Transverse colon (tissue), 4 donors: ENCODE data around the gene HBS1L. TPM values are rescaled to one million over a fixed set of nuclear protein-coding genes. Genes with fewer than 3 reads are reported as not detected.

Source experiments
- DNase-seq: peaks from one replicate; pipeline ENCODE4 v3.0.0-alpha.2; 2019
- H3K27ac ChIP-seq, 4 donors: fragments of 200-600 bp; sonication (generic); 2 replicates each; pipeline ENCODE4 v1.5.1; 2016 to 2018; ENCODE audit warnings: inconsistent platforms in 4 of 4
- H3K27me3 ChIP-seq: fragments of 200-600 bp; sonication (generic); 2 replicates; pipeline ENCODE4 v1.5.1; 2017; ENCODE audit warnings: inconsistent platforms
- H3K36me3 ChIP-seq, 4 donors: fragments of 200-600 bp; sonication (generic); 2 replicates each; pipeline ENCODE4 v1.5.1; 2017 to 2019; ENCODE audit warnings: inconsistent platforms in 4 of 4
- H3K4me1 ChIP-seq, 4 donors: fragments of 200-600 bp; sonication (generic); 2 replicates each; pipeline ENCODE4 v1.5.1; 2017 to 2020; ENCODE audit warnings: inconsistent platforms in 4 of 4
- H3K4me3 ChIP-seq, 4 donors: fragments of 200-600 bp; sonication (generic); 1 replicate in 1 of 4; 2 replicates in 3 of 4; pipeline versions ENCODE4 v1.5.1 to v1.6.1; 2017 to 2019; ENCODE audit warnings: inconsistent platforms in 4 of 4
- H3K9me3 ChIP-seq, 2 donors: fragments of 200-600 bp; sonication (generic); 2 replicates each; pipeline ENCODE4 v1.5.1; 2017 to 2019; ENCODE audit warnings: inconsistent platforms in 2 of 2
- EP300 ChIP-seq: sonication (generic); formaldehyde crosslinking; IDR thresholded peaks from one replicate; pipeline ENCODE4 v1.6.1; 2017; ENCODE audit warnings: antibody characterized with exemption, low read depth
- POLR2A ChIP-seq: fragments of 450-650 bp; IDR thresholded peaks from one replicate; pipeline ENCODE4 v1.6.1; 2016; ENCODE audit warnings: antibody characterized with exemption, mild to moderate bottlenecking, moderate library complexity
- POLR2AphosphoS5 ChIP-seq, 3 donors: sonication (generic); formaldehyde crosslinking; IDR thresholded peaks; one replicate each; pipeline ENCODE4 v1.6.1; 2016; ENCODE audit warnings: antibody characterized with exemption in 3 of 3
- WGBS, 2 donors: methylation state at CpG; one replicate each; pipeline ENCODE4 v1.1.5; 2018; ENCODE audit warnings: low coverage in 1 of 2; 5-methylcytosine and 5-hydroxymethylcytosine counted together
- in situ Hi-C, 4 donors: fragments of 200-750 bp; cut with MboI; loops; one replicate each; pipeline versions ENCODE4 v1.15.0 to v1.15.1; 2017; ENCODE audit warnings: low sequenced_read_pairs in 3 of 4, low pct_ligation_motif_present in 1 of 4, low pct_unique_long_range_greater_than_20kb in 1 of 4
- intact Hi-C: fragments of 100-400 bp; cut with DNase I; formaldehyde crosslinking; loops from one replicate; pipeline ENCODE4 v1.15.1; 2023; ENCODE audit warnings: low total_unique reads
- total RNA-seq, 4 donors: library from RNA; depleted of rRNA; stranded (reverse); fragments of >200 nt; gene quantifications; one replicate each; pipeline ENCODE4 v1.1.0, GENCODE V29; 2016
- TF ChIP-seq, protein P1 (sequence below), 5 experiments: fragments of 200-600 bp in 3 of 5; fragments of 450-650 bp in 2 of 5; sonication (generic) in 3 of 5; IDR thresholded peaks; 1 replicate in 2 of 5; 2 replicates in 3 of 5; pipeline ENCODE4 v1.5.1; 2016 to 2017; ENCODE audit warnings: antibody characterized with exemption in 5 of 5, inconsistent platforms in 3 of 5, mild to moderate bottlenecking in 2 of 5, moderate library complexity in 1 of 5

HBS1L gene
- total RNA-seq, 4 donors from 2014 or later = 18.9 to 33.2 (median 27.1) TPM

DNA sequence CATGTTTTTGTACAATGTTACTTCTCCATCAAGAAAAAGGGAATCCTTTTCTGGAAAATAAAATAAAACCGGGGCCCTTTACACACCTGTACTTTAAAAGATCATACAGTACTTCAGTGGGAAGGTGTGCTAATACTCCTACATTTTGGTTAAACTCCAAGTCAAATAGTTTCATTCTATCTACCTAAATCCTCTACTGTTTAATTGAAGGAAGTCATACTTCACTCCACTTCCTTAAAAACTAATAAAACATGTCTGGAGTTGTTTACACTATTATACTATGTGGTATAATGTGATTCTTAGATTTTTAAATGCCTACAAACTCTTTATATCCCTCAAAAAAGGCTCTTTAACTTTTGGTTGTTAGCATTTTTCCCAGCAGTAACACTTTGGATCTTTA lies 18.6 kb upstream of the HBS1L start:
- Histone ChIP-seq H3K4me1 (no peaks in the 10 kb centered on the region), H3K9me3 (no peaks in the 10 kb centered on the region), H3K36me3 (no peaks in the 10 kb centered on the region), H3K27me3 (no peaks in the 10 kb centered on the region), H3K27ac (no peak overlapping the region), H3K4me3 (no peak overlapping the region)
- in situ Hi-C loops = no loop called here
- DNase-seq = no peak
- WGBS, 2 donors = 36 to 40% methylated on average over 1 of the region's 1 CpG
- intact Hi-C loops = no loop called here
- no peak for TF ChIP-seq EP300
- TF ChIP-seq POLR2A = no peak
- no peak for TF ChIP-seq POLR2AphosphoS5 (IDR thresholded peaks at IDR 0.05)
- TF ChIP-seq, protein P1, sequence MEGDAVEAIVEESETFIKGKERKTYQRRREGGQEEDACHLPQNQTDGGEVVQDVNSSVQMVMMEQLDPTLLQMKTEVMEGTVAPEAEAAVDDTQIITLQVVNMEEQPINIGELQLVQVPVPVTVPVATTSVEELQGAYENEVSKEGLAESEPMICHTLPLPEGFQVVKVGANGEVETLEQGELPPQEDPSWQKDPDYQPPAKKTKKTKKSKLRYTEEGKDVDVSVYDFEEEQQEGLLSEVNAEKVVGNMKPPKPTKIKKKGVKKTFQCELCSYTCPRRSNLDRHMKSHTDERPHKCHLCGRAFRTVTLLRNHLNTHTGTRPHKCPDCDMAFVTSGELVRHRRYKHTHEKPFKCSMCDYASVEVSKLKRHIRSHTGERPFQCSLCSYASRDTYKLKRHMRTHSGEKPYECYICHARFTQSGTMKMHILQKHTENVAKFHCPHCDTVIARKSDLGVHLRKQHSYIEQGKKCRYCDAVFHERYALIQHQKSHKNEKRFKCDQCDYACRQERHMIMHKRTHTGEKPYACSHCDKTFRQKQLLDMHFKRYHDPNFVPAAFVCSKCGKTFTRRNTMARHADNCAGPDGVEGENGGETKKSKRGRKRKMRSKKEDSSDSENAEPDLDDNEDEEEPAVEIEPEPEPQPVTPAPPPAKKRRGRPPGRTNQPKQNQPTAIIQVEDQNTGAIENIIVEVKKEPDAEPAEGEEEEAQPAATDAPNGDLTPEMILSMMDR (IDR thresholded peaks at IDR 0.05) = no peak

DNA sequence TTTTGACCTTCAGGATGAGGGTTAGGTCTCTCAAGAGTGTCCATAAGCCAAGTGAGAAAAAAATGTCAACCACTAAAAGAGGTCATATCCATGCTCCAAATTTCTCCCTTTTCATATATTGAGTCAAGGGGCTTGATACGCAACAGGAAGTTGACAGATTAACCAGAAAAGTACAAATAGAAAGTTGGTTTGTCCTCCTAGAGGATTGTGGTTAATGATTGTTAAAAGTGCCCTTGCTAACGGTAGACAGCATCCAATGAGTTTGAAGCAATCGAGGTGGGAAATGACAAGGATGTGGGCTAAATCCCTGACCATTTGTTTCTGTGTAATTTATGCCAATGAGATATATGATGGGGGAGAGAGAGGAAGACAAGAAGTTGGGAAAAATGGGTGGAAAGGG lies 18.1 kb upstream of the HBS1L start:
- no peaks in the 10 kb centered on the region for H3K4me1 ChIP-seq
- intact Hi-C loops (no loop called here), in situ Hi-C loops (no loop called here)
- H3K27ac ChIP-seq = no peak overlapping the region
- DNase-seq = no peak
- no peaks in the 10 kb centered on the region for H3K27me3 ChIP-seq
- TF ChIP-seq EP300 (no peak), POLR2A (no peak), POLR2AphosphoS5 (IDR thresholded peaks at IDR 0.05) (no peak)
- TF ChIP-seq, protein P1 (IDR thresholded peaks at IDR 0.05) = no peak
- H3K4me3 ChIP-seq = no peak overlapping the region
- 54 to 57% methylated on average over 3 of the region's 3 CpGs for WGBS, 2 donors
- H3K9me3 ChIP-seq = no peaks in the 10 kb centered on the region
- no peaks in the 10 kb centered on the region for H3K36me3 ChIP-seq

DNA sequence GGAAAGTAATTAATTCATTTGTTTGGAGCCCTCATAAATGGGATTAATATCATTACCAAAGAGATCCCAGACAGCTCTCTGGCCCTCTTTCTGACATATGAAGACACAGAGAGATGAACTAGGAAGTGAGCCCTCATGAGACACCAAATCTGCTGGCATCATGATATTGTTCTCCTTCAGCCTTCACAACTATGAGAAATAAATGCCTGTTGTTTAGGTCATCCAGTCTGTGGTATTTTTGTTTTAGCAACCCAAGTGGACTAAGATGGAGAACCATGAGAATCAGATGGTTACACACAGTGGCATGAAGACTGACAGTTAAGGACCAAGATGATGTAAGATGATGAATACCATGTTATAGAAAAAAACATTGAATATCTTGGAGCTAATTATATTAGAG lies 16.9 kb upstream of the HBS1L start:
- TF ChIP-seq EP300 = no peak
- no peak for TF ChIP-seq POLR2A
- intact Hi-C loops = no loop called here
- H3K27me3 ChIP-seq = no peaks in the 10 kb centered on the region
- no peaks in the 10 kb centered on the region for H3K36me3 ChIP-seq
- no peak for DNase-seq
- H3K4me3 ChIP-seq = no peak overlapping the region
- H3K4me1 ChIP-seq = no peaks in the 10 kb centered on the region
- H3K27ac ChIP-seq = no peak overlapping the region
- in situ Hi-C loops = no loop called here
- no peaks in the 10 kb centered on the region for H3K9me3 ChIP-seq

DNA sequence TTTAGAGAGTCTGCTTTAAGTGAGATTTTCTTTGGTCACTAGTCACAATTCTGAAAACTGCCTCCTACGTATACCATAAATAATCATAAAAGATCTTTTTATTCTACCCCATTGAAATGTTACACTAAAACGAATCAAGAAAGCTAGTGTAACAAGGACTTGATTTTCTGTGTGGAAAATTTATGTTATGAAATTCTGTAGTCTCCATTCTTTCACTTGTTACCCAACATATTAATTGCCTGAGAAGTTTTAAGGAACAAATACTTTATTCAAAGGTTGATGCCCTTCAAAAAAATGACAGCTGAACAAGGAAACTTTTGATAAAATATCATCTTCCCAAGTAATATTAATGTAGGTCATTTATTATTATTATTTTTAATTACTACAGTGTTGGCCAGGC lies 13.3 kb upstream of the HBS1L start:
- H3K4me3 ChIP-seq = no peak overlapping the region
- WGBS, 2 donors = 82 to 88% methylated on average over 2 of the region's 2 CpGs
- intact Hi-C loops (no loop called here), in situ Hi-C loops (no loop called here)
- no peak for DNase-seq
- H3K27ac ChIP-seq = no peak overlapping the region
- TF ChIP-seq POLR2A (no peak), EP300 (no peak), POLR2AphosphoS5 (IDR thresholded peaks at IDR 0.05) (no peak)
- TF ChIP-seq, protein P1 (IDR thresholded peaks at IDR 0.05) = no peak
- H3K36me3 ChIP-seq = no peaks in the 10 kb centered on the region
- H3K4me1 ChIP-seq = no peaks in the 10 kb centered on the region
- no peaks in the 10 kb centered on the region for H3K9me3 ChIP-seq
- H3K27me3 ChIP-seq = no peaks in the 10 kb centered on the region

DNA sequence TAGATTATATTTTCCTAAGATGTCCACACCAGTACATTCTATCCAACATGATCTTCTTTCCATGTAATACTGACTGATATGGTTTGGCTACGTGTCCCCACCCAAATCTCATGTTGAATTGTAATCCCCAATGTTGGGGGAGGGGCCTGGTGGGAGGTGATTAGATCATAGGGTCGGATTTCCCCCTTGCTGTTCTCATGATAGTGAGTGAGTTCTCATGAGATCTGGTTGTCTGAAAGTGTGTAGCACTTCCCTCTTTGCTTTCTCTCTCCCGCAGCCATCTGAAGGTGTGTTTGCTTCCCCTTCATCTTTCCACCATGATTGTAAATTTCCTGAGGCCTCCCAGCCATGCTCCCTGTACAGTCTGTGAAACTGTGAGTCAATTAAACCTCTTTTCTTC lies 12.2 kb upstream of the HBS1L start:
- Histone ChIP-seq H3K27ac (no peak overlapping the region), H3K4me1 (no peaks in the 10 kb centered on the region), H3K36me3 (no peaks in the 10 kb centered on the region), H3K4me3 (no peak overlapping the region), H3K27me3 (no peaks in the 10 kb centered on the region), H3K9me3 (no peaks in the 10 kb centered on the region)
- WGBS, 2 donors = 70 to 83% methylated on average over 1 to 3 of the region's 3 CpGs
- no peak for DNase-seq
- TF ChIP-seq EP300 (no peak), POLR2A (no peak), POLR2AphosphoS5 (IDR thresholded peaks at IDR 0.05) (no peak)
- TF ChIP-seq, protein P1 (IDR thresholded peaks at IDR 0.05) = no peak
- intact Hi-C loops (no loop called here), in situ Hi-C loops (no loop called here)
